Stimulated activated naive CD8-positive, alpha-beta T cell treated with anti-CD3 and anti-CD28 coated beads, Interleukin-15, amount 100 ng/mL, for 72 hours (primary cell): ENCODE results near the gene SRSF10.
A peak's percentile ranks its signal among the peaks of the same experiment; 100 is the strongest.
"Not testable (repeated sequence)": the region's sequence is repeated elsewhere in the genome, so short reads cannot be mapped to it uniquely, and the experiment has no call there.

ENCODE experiments used
- ATAC-seq: fragments of 150-1000 bp; cut with Tn5 transposase; 2 replicates; pipeline ENCODE4 v1.10.0; 2021; ENCODE audit warnings: mild to moderate bottlenecking, moderate library complexity
- DNase-seq, 2 donors: peaks; one replicate each; pipeline ENCODE4 v3.0.0; 2021 to 2022
- H3K27ac Mint-ChIP-seq, 2 donors: one replicate each; pipeline ENCODE4 v1.8.0; 2022; ENCODE audit warnings: mild to moderate bottlenecking in 2 of 2, mixed read lengths in 2 of 2, moderate library complexity in 2 of 2
- H3K27me3 Mint-ChIP-seq: one replicate; pipeline ENCODE4 v1.8.0; 2022; ENCODE audit warnings: mixed read lengths
- H3K4me1 Mint-ChIP-seq: one replicate; pipeline ENCODE4 v1.8.0; 2022; ENCODE audit warnings: mild to moderate bottlenecking, mixed read lengths
- H3K4me3 Mint-ChIP-seq, 2 donors: one replicate each; pipeline ENCODE4 v1.8.0; 2022; ENCODE audit warnings: mild to moderate bottlenecking in 2 of 2, mixed read lengths in 2 of 2, moderate library complexity in 1 of 2
- H3K9me3 Mint-ChIP-seq, 2 donors: one replicate each; pipeline ENCODE4 v1.8.0; 2022; ENCODE audit warnings: mixed read lengths in 2 of 2

SRSF10 gene

GRCh38 chr1:23977187-23977853, 2.8 kb downstream of the SRSF10 start:
- peak overlapping the region; percentile 72 to 82 for H3K27ac Mint-ChIP-seq
- H3K4me3 Mint-ChIP-seq: peak overlapping the region; percentile 69 to 93
- H3K27me3 Mint-ChIP-seq: no peaks in the 10 kb centered on the region
- no peak for DNase-seq
- H3K9me3 Mint-ChIP-seq: no peaks in the 10 kb centered on the region
- H3K4me1 Mint-ChIP-seq: peaks cover 55% of the 10 kb centered on the region
- no peak for ATAC-seq

DNA sequence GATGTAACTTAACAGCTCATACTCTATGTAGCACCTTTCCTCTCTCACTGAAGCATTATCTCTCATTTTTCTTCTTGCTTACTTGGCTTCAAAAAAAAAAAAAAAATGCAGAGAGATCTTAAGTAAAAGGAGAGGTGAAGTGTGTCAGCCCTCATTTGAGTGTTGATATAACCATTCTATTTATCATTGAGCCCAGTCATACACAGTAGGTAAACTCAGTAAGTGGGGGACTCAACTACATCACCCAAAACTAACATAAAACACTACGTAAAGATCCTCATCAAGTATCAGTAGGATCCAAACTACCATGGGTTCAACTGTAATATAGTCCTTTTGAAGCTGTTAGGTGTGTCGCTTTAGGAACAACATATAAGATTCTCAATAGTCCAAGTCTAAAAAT, 12.3 kb downstream of the SRSF10 start:
- peak overlapping the region; percentile 8 to 77 for H3K27ac Mint-ChIP-seq
- H3K9me3 Mint-ChIP-seq: no peaks in the 10 kb centered on the region
- DNase-seq (no peak), ATAC-seq (no peak)
- peaks cover 57% of the 10 kb centered on the region for H3K4me1 Mint-ChIP-seq
- H3K27me3 Mint-ChIP-seq: no peaks in the 10 kb centered on the region
- H3K4me3 Mint-ChIP-seq: peak overlapping the region in 1 of 2 donors; percentile 2

DNA sequence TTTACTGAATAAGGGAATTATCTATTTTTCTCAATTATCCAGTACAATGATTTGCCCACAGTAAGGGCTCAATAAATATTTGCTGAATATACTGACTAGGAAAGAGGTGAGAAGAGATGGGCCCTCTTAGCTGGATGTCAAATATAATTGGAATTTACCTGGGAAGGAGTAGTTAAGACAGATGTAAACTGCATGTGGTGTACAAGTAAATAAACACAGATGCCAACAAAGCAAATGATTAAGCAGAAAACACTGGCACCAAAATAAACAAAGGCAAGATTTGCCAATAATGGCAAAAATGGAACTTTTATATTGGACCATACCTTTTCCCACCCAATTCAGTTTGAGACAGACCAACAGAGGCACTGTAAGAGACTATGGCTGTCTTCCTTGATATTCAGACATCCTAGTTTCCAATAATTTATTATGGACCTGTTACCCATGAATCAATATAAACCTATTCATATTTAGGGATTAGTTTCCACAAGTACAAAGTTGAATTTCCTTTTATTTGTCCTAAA, 13.1 kb downstream of the SRSF10 start:
- no peak for DNase-seq
- ATAC-seq: no peak
- H3K27me3 Mint-ChIP-seq: no peaks in the 10 kb centered on the region
- peaks cover 57% of the 10 kb centered on the region for H3K4me1 Mint-ChIP-seq
- peak overlapping the region in 1 of 2 donors; percentile 77 for H3K27ac Mint-ChIP-seq
- H3K9me3 Mint-ChIP-seq: no peaks in the 10 kb centered on the region
- H3K4me3 Mint-ChIP-seq: no peak overlapping the region

GRCh38 chr1:23964790-23965740, 15.1 kb downstream of the SRSF10 start:
- ATAC-seq (peak; percentile 21), DNase-seq (no peak)
- H3K4me3 Mint-ChIP-seq: peak overlapping the region; percentile 58 to 74

DNA sequence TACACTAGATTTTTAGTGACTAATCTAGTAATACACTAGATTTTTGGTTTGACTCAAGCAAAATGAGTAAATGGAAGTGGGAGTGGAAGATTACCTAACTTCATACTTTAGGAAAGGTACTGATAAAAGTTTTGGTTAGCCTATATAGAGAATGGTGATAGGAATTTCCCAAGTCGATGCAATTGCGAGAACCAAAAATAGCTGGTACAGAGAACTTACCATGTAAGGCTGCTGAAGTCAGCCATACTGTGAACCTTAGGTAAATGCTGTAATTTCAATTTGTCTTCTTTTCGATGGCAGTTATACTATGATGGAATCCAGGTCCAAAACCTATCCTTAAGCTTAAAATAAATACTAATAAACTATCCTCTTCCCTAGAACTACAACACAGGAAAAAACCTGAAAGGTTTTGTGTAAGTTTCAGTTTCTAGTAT, 15.9 kb downstream of the SRSF10 start:
- Mint-ChIP-seq H3K27me3 (no peaks in the 10 kb centered on the region), H3K4me3 (peak overlapping the region; percentile 58 to 74), H3K4me1 (peaks cover 56% of the 10 kb centered on the region), H3K27ac (peak overlapping the region; percentile 89 to 95), H3K9me3 (no peaks in the 10 kb centered on the region)
- DNase-seq (no peak), ATAC-seq (peak; percentile 7)

More at GRCh38 chr1:23964790-23965740, 15.1 kb downstream of the SRSF10 start:
- H3K9me3 Mint-ChIP-seq: no peaks in the 10 kb centered on the region
- peak overlapping the region; percentile 67 to 95 for H3K27ac Mint-ChIP-seq
- no peaks in the 10 kb centered on the region for H3K27me3 Mint-ChIP-seq
- peaks cover 61% of the 10 kb centered on the region for H3K4me1 Mint-ChIP-seq

DNA sequence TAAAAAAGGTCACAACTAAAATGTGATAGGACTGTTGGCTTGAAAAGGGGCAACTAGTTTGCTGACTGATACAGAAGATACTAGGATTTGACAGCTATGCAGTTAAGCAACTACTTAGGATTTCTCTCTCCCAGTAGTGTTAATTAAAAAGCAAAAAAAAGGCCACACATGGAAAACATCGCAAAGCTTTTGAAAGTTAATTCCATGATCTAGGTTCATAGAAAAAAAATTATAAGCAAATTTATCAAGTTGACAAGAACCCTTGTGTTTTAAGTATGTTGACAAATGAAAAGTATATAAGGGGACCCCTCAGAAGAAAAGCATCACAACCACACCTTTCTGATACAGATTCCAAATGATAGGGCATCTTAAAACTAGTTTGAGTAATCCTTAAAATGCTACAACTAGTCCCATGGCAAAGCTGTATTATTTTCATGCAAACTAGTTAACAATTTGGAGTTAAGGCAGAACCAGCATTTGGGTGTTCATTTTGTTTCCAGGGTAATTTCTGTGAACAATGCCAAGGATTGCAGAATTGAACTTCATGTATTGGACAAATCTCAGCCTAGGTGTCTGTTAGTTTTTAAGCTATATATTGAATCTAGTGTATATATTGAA, 16.4 kb downstream of the SRSF10 start:
- Mint-ChIP-seq H3K27me3 (no peaks in the 10 kb centered on the region), H3K4me1 (peaks cover 60% of the 10 kb centered on the region), H3K9me3 (no peaks in the 10 kb centered on the region), H3K4me3 (peak overlapping the region in 1 of 2 donors; percentile 74), H3K27ac (peak overlapping the region in 1 of 2 donors; percentile 85)
- DNase-seq: no peak
- ATAC-seq: no peak

GRCh38 chr1:23960291-23961020, 19.7 kb downstream of the SRSF10 start:
- no peak for DNase-seq
- Mint-ChIP-seq H3K9me3 (no peaks in the 10 kb centered on the region), H3K27ac (peak overlapping the region; percentile 100), H3K27me3 (no peaks in the 10 kb centered on the region), H3K4me1 (peaks cover 55% of the 10 kb centered on the region), H3K4me3 (peak overlapping the region; percentile 98 to 100)
- no peak for ATAC-seq

GRCh38 chr1:23959461-23960290, 20.5 kb downstream of the SRSF10 start, which contains the start of gene PNRC2:
TSS of gene PNRC2 (plus strand) at chr1:23959828. CDS start at chr1:23961458, 1,630 bp downstream.
- DNase-seq: peak; percentile 97 to 98
- no peaks in the 10 kb centered on the region for H3K9me3 Mint-ChIP-seq
- H3K4me1 Mint-ChIP-seq: peaks cover 55% of the 10 kb centered on the region
- peak within 1 kb of the TSS; percentile 98 to 100 for H3K4me3 Mint-ChIP-seq
- H3K27ac Mint-ChIP-seq: peak within 1 kb of the TSS; percentile 100
- no peaks in the 10 kb centered on the region for H3K27me3 Mint-ChIP-seq
- ATAC-seq: peak; percentile 89

- H3K9me3 Mint-ChIP-seq: no peaks in the 10 kb centered on the region
- no peaks in the 10 kb centered on the region for H3K27me3 Mint-ChIP-seq
- DNase-seq: peak; percentile 92 to 96
- peak; percentile 88 for ATAC-seq
- peaks cover 53% of the 10 kb centered on the region for H3K4me1 Mint-ChIP-seq
- peak overlapping the region; percentile 100 for H3K27ac Mint-ChIP-seq
- H3K4me3 Mint-ChIP-seq: peak overlapping the region; percentile 98 to 100
These were observed 21.2 kb downstream of the SRSF10 start for GRCh38 chr1:23958810-23959460.

GRCh38 chr1:23958040-23958809, 21.9 kb downstream of the SRSF10 start:
- peaks cover 53% of the 10 kb centered on the region for H3K4me1 Mint-ChIP-seq
- ATAC-seq, H3K9me3 Mint-ChIP-seq, H3K27me3 Mint-ChIP-seq: not testable (repeated sequence)
- DNase-seq: peak in 1 of 2 donors; percentile 19
- H3K27ac Mint-ChIP-seq: peak overlapping the region; percentile 100
- H3K4me3 Mint-ChIP-seq: peak overlapping the region; percentile 98 to 100

DNA sequence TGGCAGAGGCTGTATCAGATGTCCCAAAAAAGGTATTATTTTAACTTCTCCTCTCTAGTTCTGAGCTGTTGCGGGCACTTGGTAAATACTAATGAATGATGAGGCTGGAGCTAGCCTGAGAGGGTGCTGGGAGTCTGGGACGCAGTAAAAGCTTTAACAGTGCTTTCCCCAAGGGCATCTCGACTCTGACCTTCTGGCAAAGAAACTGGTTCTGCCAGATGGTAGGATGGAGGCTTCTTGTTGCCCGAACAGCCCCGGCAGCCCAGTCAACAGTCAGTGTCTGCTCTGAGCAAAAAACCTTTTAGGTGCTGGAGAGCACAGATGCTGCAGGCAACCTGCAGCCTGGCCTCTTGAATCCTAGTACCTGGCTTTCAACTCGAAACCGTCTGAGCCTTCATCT, 23.0 kb downstream of the SRSF10 start:
- ATAC-seq: no peak
- H3K4me1 Mint-ChIP-seq: peaks cover 55% of the 10 kb centered on the region

GRCh38 chr1:23953020-23953419, 27.1 kb downstream of the SRSF10 start:
- Mint-ChIP-seq H3K4me1 (peaks cover 35% of the 10 kb centered on the region), H3K4me3 (no peak overlapping the region), H3K27ac (no peak overlapping the region), H3K27me3 (no peaks in the 10 kb centered on the region), H3K9me3 (no peaks in the 10 kb centered on the region)
- ATAC-seq: peak; percentile 40
- no peak for DNase-seq

More for the DNA sequence above, 23.0 kb downstream of the SRSF10 start:
- Mint-ChIP-seq H3K9me3 (no peaks in the 10 kb centered on the region), H3K4me3 (peak overlapping the region; percentile 21 to 47), H3K27me3 (no peaks in the 10 kb centered on the region), H3K27ac (no peak overlapping the region)
- DNase-seq: no peak

DNA sequence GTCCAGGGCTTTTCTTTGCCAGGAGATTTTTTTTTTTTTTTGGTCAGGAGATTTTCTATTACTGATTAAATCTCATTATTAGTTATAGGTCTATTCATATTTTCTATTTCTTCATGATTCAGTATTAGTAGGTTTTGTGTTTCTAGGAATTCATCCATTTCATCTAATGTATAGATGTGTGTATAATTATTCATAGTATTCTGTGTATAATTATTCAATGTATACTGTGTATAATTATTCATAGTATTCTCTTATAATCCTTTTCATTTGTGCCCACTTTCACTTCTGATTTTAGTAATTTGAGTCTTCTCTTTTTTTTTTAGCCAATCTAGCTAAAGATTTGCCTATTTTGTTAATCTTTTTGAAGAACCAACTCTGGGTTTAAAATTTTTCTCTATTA, 32.8 kb downstream of the SRSF10 start:
- no peak for DNase-seq
- peaks cover 7% of the 10 kb centered on the region for H3K27me3 Mint-ChIP-seq
- no peak for ATAC-seq
- H3K4me1 Mint-ChIP-seq: no peaks in the 10 kb centered on the region
- no peak overlapping the region for H3K27ac Mint-ChIP-seq
- H3K9me3 Mint-ChIP-seq: peaks cover 5 to 9% of the 10 kb centered on the region in 2 donors
- H3K4me3 Mint-ChIP-seq: no peak overlapping the region
